Stimulated activated CD4-positive, alpha-beta T cell treated with anti-CD3 and anti-CD28 coated beads, Interleukin-12 subunit alpha, Interleukin-12 subunit beta, amount 100 ng/mL, for 24 hours (primary cell): ENCODE measurements around the gene NAALADL2.
"Not testable (repeated sequence)": the region's sequence is repeated elsewhere in the genome, so short reads cannot be mapped to it uniquely, and the experiment has no call there.

Experiments used
- DNase-seq, 2 experiments: peaks; one replicate each; pipeline ENCODE4 v3.0.0-alpha.2; 2020; ENCODE audit warnings: low read depth in 2 of 2

NAALADL2 gene

DNA sequence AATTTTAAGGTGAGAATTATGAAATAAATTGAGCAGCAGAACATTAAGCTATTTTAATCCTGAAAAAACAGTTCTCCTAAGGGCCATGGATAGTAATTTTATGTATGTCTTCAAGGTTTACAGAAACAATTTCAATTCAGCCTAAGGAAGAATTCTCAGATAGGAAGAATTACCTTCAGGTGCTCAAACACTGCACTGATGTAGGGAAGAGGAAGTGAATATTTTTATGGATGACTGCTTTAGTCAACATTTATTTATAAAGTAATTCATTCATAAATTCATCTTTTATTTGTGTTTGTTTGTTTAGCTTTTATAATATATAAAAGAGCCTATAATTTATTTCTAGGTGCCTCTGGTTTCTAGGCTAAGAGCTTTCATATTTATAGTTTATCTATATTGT is 620.7 kb downstream of the NAALADL2 start:
- no peak for DNase-seq

DNA sequence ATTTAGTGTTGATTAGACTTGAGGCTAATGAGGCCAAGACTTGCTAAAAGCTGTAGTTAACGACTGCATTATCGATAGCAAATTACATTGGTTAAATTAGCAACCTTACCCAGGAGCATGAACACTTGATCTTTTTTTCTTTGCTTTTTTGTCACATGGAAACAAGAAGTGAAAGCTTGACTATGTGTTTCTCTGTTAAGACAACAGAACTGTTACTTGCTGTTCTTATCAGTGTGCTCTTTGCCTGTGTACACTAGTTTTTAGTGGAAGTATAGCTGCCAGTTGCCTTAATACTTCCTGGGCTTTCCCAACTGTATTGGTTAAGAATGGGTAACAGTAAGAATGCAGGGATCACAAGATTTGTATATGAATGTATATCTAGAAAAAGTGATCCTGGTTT is 625.5 kb downstream of the NAALADL2 start:
- DNase-seq: no peak

DNA sequence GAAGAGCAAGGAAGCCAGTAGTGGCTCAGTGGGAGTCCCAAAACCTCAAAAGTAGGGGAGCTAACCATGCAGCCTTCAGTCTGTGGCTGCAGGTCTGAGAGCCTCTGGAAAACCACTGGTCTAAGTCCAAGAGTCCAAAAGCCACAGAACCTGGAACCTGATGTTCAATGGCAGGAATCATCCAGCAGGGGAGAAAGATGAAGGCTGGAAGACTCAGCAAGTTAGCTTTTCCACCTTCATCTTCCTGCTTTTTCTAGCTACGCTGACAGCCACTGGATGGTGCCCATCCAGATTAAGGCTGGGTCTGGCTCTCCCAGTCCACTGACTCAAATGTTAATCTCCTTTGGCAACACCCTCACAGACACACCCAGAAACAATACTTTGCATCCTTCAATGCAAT is 626.3 kb downstream of the NAALADL2 start:
- DNase-seq: no peak

DNA sequence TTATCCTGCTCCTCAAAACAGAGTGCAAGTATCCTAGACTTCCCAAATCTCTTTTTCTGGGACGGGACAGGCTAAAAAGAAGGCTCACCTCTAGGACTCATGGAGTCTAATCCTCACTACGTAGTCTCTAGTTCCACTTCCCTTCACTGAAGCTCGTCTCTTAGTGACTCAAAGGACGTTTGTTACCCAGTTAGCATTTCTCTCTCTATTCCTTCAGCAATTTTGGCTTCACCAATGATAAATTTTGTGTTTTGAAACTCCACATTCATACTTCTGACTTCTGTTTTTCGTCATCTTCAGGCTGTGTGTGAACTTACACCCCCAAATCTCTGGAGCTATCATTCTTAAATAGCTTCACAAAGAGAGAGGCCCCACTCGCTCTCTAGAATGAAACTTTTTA is 627.1 kb downstream of the NAALADL2 start:
- DNase-seq: no peak

DNA sequence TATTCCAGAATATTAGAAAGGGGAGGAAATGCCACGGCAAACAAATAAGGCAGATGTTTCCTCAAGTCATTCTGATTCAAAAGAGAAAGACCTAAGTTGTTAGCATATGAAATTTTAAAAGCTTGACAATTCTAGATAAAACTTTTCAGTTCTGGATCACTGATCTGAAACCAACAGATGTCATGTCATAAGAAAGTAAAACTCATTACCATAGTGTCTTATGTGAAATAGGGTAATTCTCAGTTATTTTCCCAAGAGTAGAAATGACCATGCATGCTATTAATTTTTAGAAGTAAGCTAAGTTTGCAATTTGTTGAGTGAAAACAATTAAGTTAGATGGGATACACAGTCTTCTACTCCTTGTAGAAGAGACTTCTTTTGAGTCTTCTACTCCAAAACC is 630.3 kb downstream of the NAALADL2 start:
- no peak for DNase-seq

DNA sequence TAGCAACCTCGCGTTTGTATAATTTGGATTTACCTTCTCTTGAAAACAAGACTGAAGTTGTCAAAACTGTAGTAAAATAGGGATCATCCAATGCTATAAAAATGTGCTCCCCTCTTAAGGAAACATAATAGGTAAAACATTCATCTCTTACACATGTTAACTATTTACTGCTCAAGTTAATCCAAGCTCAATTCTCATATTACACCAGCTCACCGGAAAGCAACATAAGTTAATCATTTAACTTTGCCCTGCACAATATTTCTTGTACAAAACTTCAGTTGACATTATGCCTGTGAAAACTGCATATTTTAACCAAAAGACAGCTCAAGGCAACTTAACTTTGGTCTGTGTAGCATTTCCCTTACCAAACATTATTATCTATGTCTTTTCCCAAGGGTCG is 634.2 kb downstream of the NAALADL2 start:
- DNase-seq: no peak

DNA sequence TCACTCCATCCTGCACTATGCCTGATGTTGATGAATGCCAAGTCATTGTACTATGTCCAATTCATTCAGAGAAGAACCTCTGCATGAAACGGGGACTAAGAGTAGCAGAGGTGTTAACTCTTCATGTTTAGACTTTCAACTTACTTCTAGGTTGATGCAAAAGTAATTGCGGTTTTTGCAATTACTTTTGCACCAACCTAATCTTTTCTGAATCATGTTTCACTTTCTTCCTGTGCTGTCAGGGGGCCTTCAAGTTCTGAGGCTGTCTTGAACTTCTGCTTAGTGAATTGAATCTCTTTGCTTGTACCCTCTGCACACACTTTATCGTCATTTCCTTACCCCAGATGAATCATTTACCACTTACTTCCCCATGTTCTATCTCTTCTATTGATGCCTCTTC is 636.2 kb downstream of the NAALADL2 start:
- no peak for DNase-seq

DNA sequence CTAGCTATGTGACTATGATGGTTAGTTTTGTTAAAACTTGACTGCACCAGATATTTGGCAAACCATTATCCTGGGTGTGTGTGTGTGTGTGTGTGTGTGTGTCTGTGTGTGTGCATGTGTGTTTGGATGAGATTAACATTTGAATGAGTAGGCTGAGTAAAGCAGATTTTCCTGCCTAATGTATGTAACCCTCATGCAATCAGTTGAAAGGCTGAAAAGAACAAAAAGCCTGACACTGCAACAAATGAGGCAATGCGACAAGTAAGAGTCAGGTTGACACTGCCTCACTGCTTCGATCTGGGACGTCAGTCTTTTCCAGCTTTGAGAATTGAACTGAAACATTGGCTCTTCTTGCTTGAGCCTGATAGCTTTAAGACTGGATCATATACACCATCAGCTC is 643.0 kb downstream of the NAALADL2 start:
- DNase-seq: no peak

GRCh38 chr3:175511219-175511785 is 652.2 kb downstream of the NAALADL2 start:
- no peak for DNase-seq

- DNase-seq: no peak
Measured at GRCh38 chr3:175512700-175513099, 653.6 kb downstream of the NAALADL2 start.

DNA sequence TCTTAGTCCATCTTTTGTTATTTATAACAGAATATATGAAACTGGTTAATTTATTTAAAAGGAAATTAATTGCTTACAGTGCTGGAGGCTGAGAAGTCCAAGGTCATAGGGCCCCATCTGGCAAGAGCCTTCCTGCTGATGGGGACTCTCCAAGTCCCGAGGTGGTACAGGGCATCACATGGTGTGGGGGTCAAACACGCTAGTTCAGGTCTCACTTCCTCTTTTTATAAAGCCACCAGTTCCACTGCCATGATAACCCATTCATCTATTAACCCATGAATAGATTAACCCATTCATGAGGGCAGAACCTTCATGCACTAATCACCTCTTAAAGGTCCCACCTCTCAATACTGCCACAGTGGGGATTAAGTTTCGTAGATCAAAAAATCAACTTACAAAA is 659.3 kb downstream of the NAALADL2 start:
- no peak for DNase-seq

DNA sequence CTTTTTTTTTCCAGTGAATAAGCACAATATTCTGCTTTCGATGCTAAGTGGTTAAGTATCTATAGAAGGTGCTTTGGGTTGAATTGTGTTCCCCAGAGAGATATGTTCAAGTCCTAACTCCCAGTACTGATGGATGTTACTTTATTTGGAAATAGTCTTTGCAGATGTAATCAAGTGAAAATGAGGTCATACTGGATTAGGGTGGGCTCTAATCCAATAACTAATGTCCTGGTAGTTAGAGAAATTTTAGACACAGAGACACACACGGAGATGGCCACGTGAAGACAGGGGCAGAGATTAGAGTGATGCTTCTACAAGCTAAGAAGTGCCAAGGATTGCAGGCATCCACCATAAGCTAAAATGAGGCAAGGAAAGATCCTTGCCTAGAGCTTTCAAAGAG is 662.3 kb downstream of the NAALADL2 start:
- no peak for DNase-seq

DNA sequence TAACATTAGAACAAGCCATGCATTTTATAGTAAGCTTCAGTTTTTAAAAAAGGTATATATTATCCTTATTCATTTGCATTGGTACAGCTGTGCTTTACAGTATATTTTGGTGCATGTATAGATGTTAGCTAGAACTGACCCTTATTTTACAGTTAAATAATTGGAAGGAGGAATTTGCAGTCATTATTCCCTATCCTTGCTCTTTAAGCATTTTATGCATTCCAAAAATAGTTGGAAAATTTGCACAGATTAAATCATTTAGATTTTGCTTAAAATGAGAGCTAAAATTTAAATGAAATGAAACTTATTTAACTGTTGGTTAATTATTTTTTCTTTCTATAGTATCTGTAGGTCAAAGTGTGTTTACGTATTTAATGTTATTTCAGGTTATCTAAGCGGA is 667.1 kb downstream of the NAALADL2 start:
- no peak for DNase-seq

DNA sequence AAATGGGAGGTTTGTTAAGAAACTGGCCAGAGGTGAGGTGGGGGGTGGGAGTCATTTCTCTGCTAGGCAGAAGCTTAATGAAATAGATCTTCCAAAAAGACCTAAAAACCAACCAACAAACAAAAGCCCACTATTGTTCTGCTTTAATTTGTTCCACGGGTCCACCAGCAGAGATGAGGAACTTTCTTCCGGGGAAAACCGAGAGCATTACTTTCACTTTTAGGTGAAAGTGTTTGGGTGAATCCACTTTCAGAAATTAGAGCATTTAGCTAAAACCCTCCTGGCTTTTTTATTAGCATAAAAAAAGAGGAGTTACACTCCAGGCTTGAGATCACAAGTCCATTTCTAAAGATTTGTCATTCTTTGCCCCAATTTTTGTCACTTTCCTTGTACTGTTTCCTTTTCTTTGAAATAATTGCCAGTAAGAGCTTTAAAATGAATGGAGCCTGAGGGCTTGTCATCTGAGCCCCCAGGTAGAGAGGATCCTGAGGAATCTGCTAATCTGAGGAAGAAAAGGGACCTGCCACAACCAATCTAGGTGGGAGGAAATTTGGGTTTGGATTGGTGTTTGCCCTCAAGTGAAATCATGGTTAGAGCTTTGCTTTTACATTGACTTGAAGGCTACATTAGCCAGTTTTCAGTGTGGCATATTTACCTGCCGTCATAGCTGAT is 667.6 kb downstream of the NAALADL2 start:
- no peak for DNase-seq

DNA sequence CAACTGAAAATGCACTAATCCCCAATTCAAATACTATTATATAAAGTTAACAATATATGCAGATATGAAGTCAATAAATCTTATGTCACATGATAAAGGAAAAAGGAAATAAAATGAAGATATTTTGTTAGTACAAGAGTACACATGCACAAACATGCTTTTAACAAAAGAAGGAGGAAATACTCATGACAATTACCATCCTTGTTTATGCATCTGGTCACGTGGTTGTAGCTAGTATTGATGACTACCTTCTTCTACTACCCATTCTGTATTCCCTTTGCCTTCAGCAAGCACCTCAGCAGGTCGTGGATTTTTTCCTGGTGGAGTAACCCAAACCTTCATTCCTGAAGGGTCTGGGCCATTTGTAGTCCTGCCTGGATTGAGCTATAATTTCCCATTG is 669.6 kb downstream of the NAALADL2 start:
- DNase-seq: not testable (repeated sequence)

- no peak for DNase-seq
Measured at GRCh38 chr3:175535351-175535750, 676.2 kb downstream of the NAALADL2 start.

DNA sequence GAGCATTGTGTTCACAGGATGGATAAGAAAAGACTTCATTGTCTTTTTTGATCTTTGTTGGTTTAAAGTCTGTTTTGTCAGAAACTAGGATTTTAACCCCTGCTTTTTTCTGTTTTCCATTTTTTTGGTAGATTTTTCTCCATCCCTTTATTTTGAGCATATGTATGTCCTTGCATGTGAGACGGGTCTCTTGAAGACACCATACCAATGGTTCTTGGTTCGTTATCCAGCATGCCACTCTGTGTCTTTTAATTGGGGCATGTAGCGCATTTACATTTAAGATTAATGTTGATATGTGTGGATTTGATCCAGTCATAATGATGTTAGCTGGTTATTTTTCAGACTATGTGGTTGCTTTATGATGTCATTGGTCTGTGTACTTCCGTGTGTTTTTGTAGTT is 687.0 kb downstream of the NAALADL2 start:
- no peak for DNase-seq

- DNase-seq: no peak
Measured at GRCh38 chr3:175552929-175553328, 693.8 kb downstream of the NAALADL2 start.

DNA sequence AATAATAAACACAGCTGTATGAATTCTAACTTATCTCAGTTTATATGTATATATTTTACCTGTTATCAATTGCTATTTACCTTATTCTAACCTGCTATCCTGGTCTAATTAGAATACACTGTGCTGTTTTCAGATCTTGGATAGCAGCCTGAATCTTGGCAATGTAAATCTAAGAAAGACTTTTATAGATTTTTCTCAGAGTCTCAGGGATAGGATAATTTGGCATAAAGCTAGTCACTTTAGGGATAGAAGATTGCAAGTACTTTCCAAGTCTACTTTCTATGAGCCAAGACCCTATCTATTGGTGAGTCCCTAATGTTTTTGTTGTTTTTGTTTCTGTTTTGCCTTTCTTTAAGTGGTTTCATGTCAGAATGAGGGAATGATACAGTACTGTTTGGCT is 695.7 kb downstream of the NAALADL2 start:
- DNase-seq: no peak

- no peak for DNase-seq
Measured at GRCh38 chr3:175558261-175558660, 699.1 kb downstream of the NAALADL2 start.

DNA sequence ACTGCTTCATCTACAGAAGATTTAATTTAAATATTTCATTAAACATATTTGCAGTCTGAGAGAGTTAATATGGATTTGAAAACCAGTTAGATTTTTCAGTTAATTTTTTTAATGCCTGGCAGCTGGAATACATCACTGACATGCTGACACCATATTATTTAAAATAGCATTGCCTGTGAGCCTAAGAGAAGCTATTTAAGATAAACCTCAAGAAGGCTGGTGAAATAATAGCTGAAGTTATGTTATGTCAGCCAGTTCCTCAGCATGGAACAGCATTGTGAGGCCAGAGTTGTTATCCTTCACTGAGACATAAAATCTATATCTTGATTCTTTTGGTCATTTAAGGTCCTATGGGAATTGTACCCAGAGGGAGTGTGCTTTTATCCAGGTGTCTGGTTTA is 705.2 kb downstream of the NAALADL2 start:
- no peak for DNase-seq

DNA sequence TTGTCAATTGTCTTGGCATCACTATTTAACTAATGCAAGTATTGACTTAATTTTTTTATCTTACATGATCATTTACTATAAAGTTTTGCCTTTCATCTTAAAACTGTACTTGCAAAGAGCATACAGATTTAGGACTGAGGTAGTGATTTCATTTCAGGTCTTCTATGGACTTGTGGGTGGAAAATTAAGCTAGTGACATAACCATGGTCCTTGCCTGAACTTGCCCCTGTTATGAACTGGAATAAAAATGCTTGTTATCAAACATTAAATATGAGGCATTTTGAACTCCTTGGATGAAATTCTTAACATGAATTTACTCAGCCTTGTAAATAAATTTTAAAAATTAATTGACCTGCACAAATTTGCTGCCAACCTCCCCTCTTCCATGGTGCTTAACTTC is 712.0 kb downstream of the NAALADL2 start:
- no peak for DNase-seq

- DNase-seq: no peak
Measured at GRCh38 chr3:175573226-175573625, 714.1 kb downstream of the NAALADL2 start.

DNA sequence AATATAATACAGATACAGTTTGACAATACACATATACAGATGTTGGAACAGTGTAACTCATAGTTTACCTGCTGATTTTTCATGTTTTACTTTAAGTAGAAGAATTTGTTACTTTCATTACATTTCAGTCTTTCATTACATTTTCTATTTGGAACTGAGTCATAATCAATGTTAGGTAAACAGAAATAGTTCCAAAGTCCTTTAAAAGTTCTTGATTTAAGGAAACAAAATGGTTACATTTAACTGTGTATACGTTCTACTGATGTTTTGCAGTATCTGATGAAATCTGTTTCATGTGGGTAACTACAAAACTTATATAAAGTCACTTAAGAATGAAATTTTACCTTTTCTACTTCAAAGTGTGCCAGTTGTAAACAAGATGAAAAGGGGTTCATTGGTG is 721.2 kb downstream of the NAALADL2 start:
- no peak for DNase-seq
